Stomach (tissue), 9 donors: ENCODE measurements around the gene KCNJ15. TPM values are rescaled to one million over a fixed set of nuclear protein-coding genes. Genes with fewer than 3 reads are reported as not detected.

Source experiments
- DNase-seq, 2 donors: peaks; one replicate each; pipeline versions ENCODE4 v3.0.0 to v3.0.0-alpha.2; 2013 to 2019
- H3K27ac ChIP-seq, 5 donors: fragments of 200-600 bp in 4 of 5; sonication (generic) in 4 of 5; one replicate each; pipeline ENCODE4 v1.5.1; 2013 to 2019; ENCODE audit warnings: mild to moderate bottlenecking in 1 of 5, moderate library complexity in 1 of 5
- H3K27me3 ChIP-seq, 3 donors: fragments of 200-600 bp; sonication (generic); one replicate each; pipeline ENCODE4 v1.5.1; 2017 to 2019; ENCODE audit warnings: mixed run types in 1 of 3
- H3K36me3 ChIP-seq, 4 donors: fragments of 200-600 bp; sonication (generic); 1 replicate in 3 of 4; 2 replicates in 1 of 4; pipeline ENCODE4 v1.5.1; 2016 to 2019
- H3K4me1 ChIP-seq, 4 donors: fragments of 200-600 bp; sonication (generic); one replicate each; pipeline ENCODE4 v1.5.1; 2016 to 2019
- H3K4me3 ChIP-seq, 4 donors: fragments of 200-600 bp; sonication (generic) in 3 of 4; one replicate each; pipeline ENCODE4 v1.5.1; 2016 to 2019; ENCODE audit warnings: mild to moderate bottlenecking in 1 of 4
- H3K9me3 ChIP-seq, 4 donors: fragments of 200-600 bp; sonication (generic); one replicate each; pipeline ENCODE4 v1.5.1; 2016 to 2019
- EP300 ChIP-seq: sonication (generic); formaldehyde crosslinking; IDR thresholded peaks from one replicate; pipeline ENCODE4 v1.6.1; 2017; ENCODE audit warnings: antibody characterized with exemption
- POLR2A ChIP-seq, 4 donors: fragments of 450-650 bp; IDR thresholded peaks; one replicate each; pipeline ENCODE4 v1.6.1; 2016; ENCODE audit warnings: antibody characterized with exemption in 4 of 4, control low read depth in 2 of 4, mild to moderate bottlenecking in 1 of 4, moderate library complexity in 1 of 4
- POLR2AphosphoS5 ChIP-seq, 3 donors: sonication (generic); formaldehyde crosslinking; IDR thresholded peaks; one replicate each; pipeline ENCODE4 v1.6.1; 2016; ENCODE audit warnings: antibody characterized with exemption in 3 of 3
- whole genome bisulfite sequencing, 5 donors: extraction: QIAGEN DNeasy Blood & Tissue Kit in 3 of 5; methylation state at CpG; one replicate each; pipeline versions ENCODE4 v1.1.5 to v1.1.7; 2013 to 2018; 5-methylcytosine and 5-hydroxymethylcytosine counted together
- intact Hi-C: fragments of 100-400 bp; cut with DNase I; formaldehyde crosslinking; loops from one replicate; pipeline ENCODE4 v1.15.1; 2023; ENCODE audit warnings: low total_unique reads
- polyA plus RNA-seq, 3 donors: library from polyadenylated mRNA; stranded (reverse); fragments of 200-250 nt; gene quantifications; one replicate each; pipeline ENCODE4 v1.2.3, GENCODE V29; 2013
- total RNA-seq, 5 donors: library from RNA; depleted of rRNA; stranded (reverse); fragments of >200 nt; gene quantifications; one replicate each; pipeline versions ENCODE4 v1.1.0 to v1.2.3, GENCODE V29; 2014 to 2016
- TF ChIP-seq, protein P1 (sequence below), 7 experiments: fragments of 450-650 bp in 4 of 7; fragments of 200-600 bp in 3 of 7; sonication (generic) in 3 of 7; IDR thresholded peaks; one replicate each; pipeline ENCODE4 v1.5.1; 2016 to 2019; ENCODE audit warnings: antibody characterized with exemption in 7 of 7, control low read depth in 2 of 7, mild to moderate bottlenecking in 1 of 7
- donor health status: healthy with polysubstance abuse.
- donor health status: Bipolar disorder and iron deficiency.
- donor health status: healthy.

Gene KCNJ15
- total and polyA plus RNA-seq, 8 donors: 3.5 to 38.4 (median 7.3) TPM; not detected in 1

- no peaks in the 10 kb centered on the region for H3K36me3 ChIP-seq
- no peak overlapping the region for H3K27ac ChIP-seq
- DNase-seq: no peak
- no peaks in the 10 kb centered on the region for H3K27me3 ChIP-seq
- H3K4me3 ChIP-seq: no peak overlapping the region
- intact Hi-C loops: no loop called here
- H3K9me3 ChIP-seq: no peaks in the 10 kb centered on the region
- peaks cover 2 to 9% (median 7%) of the 10 kb centered on the region in 4 donors for H3K4me1 ChIP-seq
- TF ChIP-seq POLR2A (IDR thresholded peaks at IDR 0.05) (no peak), EP300 (no peak), POLR2AphosphoS5 (IDR thresholded peaks at IDR 0.05) (no peak)
- TF ChIP-seq, protein P1, sequence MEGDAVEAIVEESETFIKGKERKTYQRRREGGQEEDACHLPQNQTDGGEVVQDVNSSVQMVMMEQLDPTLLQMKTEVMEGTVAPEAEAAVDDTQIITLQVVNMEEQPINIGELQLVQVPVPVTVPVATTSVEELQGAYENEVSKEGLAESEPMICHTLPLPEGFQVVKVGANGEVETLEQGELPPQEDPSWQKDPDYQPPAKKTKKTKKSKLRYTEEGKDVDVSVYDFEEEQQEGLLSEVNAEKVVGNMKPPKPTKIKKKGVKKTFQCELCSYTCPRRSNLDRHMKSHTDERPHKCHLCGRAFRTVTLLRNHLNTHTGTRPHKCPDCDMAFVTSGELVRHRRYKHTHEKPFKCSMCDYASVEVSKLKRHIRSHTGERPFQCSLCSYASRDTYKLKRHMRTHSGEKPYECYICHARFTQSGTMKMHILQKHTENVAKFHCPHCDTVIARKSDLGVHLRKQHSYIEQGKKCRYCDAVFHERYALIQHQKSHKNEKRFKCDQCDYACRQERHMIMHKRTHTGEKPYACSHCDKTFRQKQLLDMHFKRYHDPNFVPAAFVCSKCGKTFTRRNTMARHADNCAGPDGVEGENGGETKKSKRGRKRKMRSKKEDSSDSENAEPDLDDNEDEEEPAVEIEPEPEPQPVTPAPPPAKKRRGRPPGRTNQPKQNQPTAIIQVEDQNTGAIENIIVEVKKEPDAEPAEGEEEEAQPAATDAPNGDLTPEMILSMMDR (IDR thresholded peaks at IDR 0.05): no peak
- WGBS, 5 donors: 90 to 99% (median 98%) methylated on average over 5 of the region's 5 CpGs
Measured at GRCh38 chr21:38337793-38338192, 81.0 kb downstream of the KCNJ15 start.

DNA sequence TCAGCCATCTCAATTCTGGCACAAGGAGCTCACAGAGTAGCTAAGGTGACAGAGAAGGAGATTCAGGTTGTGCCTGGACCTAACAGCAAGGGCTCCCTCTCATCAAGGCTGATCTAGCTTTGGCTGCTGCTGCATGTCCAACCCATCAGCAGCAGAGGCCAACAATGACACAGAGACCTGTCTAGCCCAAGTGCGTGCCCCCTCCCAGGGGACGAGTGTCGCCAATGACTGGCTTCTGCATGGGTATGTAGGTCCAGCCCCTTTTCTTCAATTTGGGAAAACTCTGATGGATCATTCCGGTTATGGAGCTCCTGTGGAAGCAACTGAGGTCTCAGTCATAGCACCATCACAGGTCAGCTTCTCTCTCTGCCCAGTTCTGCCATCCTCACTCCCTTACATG, 83.3 kb downstream of the KCNJ15 start:
- intact Hi-C loops: no loop called here
- WGBS, 5 donors: 94 to 100% (median 97%) methylated on average over 4 of the region's 4 CpGs
- no peak for TF ChIP-seq EP300
- Histone ChIP-seq H3K27ac (no peak overlapping the region), H3K4me1 (peaks cover 17 to 28% (median 22%) of the 10 kb centered on the region in 4 donors), H3K9me3 (no peaks in the 10 kb centered on the region), H3K4me3 (no peak overlapping the region), H3K36me3 (no peaks in the 10 kb centered on the region), H3K27me3 (no peaks in the 10 kb centered on the region)
- DNase-seq: no peak

DNA sequence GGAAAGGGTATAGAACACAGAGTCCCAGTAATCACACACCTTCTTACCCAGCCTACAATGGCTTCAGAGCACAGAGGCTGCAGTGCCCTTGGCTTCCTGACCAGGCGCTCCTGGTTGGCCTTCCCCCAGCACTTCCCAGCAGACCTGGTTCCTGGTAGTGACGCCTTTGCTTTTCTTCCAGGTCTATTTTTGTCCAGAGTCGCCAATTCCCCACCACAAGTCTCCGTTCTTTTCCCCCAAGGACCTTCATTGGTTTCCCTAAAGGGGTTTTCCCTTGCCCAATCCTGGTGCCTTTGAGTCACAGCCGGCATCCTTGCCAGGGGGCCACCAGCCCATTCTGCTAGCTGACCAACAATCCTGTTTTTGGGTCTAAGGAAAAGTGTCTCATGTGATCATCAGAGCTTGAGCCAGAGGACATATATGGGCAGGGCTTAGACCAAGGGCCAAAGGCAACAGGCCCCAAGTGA, 84.8 kb downstream of the KCNJ15 start:
- Histone ChIP-seq H3K27me3 (no peaks in the 10 kb centered on the region), H3K27ac (peak overlapping the region in 1 of 5 donors; percentile 20), H3K9me3 (no peaks in the 10 kb centered on the region), H3K4me1 (peaks cover 17 to 28% (median 22%) of the 10 kb centered on the region in 4 donors), H3K36me3 (no peaks in the 10 kb centered on the region), H3K4me3 (no peak overlapping the region)
- intact Hi-C loops: no loop called here
- TF ChIP-seq, protein P1 (IDR thresholded peaks at IDR 0.05): no peak
- TF ChIP-seq POLR2AphosphoS5 (IDR thresholded peaks at IDR 0.05): no peak
- TF ChIP-seq POLR2A (IDR thresholded peaks at IDR 0.05): no peak
- no peak for TF ChIP-seq EP300
- DNase-seq: peak in 1 of 2 donors; percentile 49
- 74 to 89% (median 82%) methylated on average over 5 of the region's 5 CpGs for WGBS, 5 donors

GRCh38 chr21:38342739-38343138, 85.9 kb downstream of the KCNJ15 start:
- H3K4me3 ChIP-seq: no peak overlapping the region
- intact Hi-C loops: no loop called here
- H3K36me3 ChIP-seq: no peaks in the 10 kb centered on the region
- peaks cover 17 to 28% (median 22%) of the 10 kb centered on the region in 4 donors for H3K4me1 ChIP-seq
- no peak for TF ChIP-seq EP300
- TF ChIP-seq, protein P1 (IDR thresholded peaks at IDR 0.05): no peak
- no peak for TF ChIP-seq POLR2AphosphoS5 (IDR thresholded peaks at IDR 0.05)
- TF ChIP-seq POLR2A (IDR thresholded peaks at IDR 0.05): no peak
- WGBS, 5 donors: 69 to 82% (median 76%) methylated on average over 1 of the region's 1 CpG
- H3K27me3 ChIP-seq: no peaks in the 10 kb centered on the region
- no peaks in the 10 kb centered on the region for H3K9me3 ChIP-seq
- DNase-seq: no peak
- peak overlapping the region in 1 of 5 donors; percentile 4 for H3K27ac ChIP-seq

DNA sequence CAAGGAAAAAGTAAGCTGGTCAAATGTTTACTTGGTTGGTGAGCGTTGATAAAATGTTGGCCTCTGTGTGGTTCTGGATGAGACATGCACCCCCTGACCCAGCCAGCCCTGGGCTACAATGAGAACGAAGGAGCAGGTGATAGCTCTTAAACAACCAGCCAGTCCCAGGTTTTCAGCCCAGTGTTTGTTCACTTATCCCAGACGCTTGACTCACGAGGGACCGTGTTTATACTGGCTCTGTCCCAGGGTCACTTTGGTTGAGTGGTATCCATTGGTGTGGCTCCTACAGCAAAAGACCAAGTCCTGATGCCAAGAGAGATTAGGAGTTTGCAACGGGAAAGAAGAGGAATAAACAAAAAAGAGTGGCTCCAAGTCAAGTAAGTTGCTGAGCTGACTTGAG, 86.9 kb downstream of the KCNJ15 start:
- Histone ChIP-seq H3K4me3 (no peak overlapping the region), H3K9me3 (no peaks in the 10 kb centered on the region), H3K27ac (peak overlapping the region in 3 of 5 donors; percentile 3 to 63 (median 30)), H3K4me1 (peaks cover 17 to 28% (median 22%) of the 10 kb centered on the region in 4 donors), H3K36me3 (no peaks in the 10 kb centered on the region), H3K27me3 (no peaks in the 10 kb centered on the region)
- TF ChIP-seq EP300 (no peak), POLR2AphosphoS5 (IDR thresholded peaks at IDR 0.05) (peak in 2 of 3 donors; percentile 77 to 91)
- intact Hi-C loops: no loop called here
- DNase-seq: peak; percentile 73 to 91
- 14 to 29% (median 17%) methylated on average over 6 of the region's 6 CpGs for WGBS, 5 donors
